Non-pigmented ciliary epithelial cell (primary cell): ENCODE measurements around the gene YIF1B.
"Not testable (repeated sequence)": the region's sequence is repeated elsewhere in the genome, so short reads cannot be mapped to it uniquely, and the experiment has no call there.

Source experiments
- DNase-seq: peaks from one replicate; pipeline ENCODE4 v3.0.0-alpha.2; 2010; ENCODE audit warnings: low read depth

Gene YIF1B

DNA sequence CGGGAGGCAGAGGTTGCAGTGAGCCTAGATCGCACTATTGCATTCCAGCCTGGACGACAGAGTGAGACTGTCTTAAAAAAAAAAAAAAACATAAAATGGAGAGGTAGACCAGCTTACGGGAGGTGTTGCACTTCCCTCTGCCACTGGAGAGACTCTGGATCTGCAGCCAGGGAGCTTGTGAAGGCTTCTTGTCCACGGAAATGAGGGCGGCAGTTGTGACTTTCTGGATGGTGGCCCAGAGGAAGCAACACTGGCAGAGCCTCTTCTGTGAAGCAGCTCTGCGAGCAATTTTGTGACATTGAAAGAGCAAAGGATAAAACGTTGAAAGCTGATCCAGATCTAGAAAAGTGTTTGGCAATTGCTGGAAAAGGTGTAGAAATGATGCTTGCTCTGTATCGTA, 41.0 kb downstream of the YIF1B start:
- DNase-seq, result no peak

DNA sequence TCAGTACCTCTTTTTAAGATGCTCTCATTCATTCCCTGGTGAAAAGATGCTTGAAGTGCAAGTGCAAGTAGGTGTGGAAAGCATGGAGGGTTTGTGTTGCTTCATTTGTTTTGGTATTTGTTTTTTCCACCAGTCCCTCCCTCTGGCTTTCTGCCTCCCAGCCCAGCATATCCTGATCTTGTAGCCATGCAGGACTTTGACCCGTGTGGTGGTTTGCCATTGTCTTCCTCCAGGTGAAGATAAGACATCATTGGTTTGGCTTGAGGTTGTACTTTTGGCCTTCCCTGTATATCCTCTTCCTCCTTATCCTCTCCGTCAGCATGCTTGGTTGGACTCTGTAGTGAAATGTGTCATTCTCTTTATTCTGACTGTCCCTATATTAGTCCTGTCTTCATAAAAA, 42.2 kb downstream of the YIF1B start:
- no peak for DNase-seq

DNA sequence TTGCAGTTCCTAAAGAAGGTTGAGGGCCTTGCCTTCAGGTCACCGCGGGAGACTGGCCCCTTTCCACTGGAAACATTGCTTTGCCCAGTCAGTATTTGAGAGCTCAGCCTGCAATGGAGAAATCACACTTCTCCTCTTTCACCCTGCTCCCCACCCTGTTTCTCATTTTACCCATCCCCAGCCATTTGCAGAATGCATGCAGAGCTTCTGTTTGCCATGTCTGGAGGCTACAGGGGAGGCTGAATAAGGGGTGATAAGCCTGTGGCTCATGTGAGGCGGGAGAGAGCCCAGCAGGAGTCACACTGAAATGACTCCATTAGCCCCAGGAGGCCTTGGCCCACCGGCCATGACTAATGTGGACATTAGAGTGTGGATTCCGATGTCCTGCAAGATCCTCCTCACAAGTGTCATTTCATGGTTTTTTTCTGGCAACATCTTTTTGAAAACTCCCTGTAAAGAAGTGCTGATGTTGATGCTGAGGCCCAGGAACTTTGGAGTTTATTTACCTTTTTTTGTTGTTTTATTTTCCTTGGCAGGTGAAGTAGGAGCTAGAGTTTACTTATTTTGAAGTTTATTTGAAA, 45.1 kb downstream of the YIF1B start:
- no peak for DNase-seq

DNA sequence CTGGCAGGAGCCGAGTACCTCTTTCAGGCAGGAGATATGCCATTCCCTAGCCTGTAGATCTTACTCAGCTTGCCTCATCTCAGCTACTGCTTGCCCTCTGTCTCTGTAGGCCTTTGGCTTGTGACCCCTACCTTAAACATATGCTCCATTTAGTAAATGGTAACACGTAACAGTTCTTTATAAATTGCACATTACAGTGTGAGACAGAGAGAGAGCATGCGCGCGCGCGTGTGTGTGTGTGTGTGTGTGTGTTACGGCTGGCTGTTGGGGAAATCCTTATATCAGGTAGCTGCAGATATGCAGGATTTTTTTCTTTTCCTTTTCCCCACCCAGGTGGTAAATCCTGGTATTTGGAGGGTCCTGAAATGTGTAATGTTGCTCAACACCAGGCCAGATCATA, 47.2 kb downstream of the YIF1B start:
- DNase-seq, result no peak

- DNase-seq, result no peak
These were observed 47.8 kb downstream of the YIF1B start for GRCh38 chr19:38267761-38268483.

DNA sequence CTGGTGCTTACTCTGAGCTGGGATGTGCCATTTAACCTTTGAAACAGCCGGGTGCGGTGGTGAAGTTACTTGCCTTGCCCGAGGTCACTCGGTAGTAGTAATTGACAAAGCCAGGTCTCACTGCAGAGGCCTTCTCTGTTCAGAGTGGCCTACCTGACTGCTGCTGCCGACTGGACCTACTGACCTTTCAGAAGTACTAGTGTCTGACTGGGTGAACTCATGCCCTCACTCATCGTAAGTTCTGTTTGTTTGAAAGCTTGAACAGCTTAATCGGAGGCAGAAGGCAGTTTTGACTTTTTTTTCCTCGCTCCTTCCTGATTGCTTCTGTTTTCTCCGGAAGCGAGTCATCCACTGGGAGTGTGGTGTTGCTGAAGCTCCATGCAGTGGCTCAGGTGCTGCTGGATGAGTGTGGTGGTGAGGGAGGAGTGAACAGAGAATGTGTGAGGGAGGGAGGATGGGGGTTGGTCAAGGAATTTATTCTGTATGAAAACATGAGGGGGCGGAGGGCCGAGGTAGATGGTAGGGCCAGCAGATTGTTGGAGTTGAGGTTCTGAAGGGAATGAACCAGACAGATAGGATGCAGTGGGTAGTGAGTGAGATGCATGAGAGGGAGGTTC, 48.7 kb downstream of the YIF1B start:
- peak; percentile 27 for DNase-seq

GRCh38 chr19:38265921-38266429, 49.8 kb downstream of the YIF1B start:
- no peak for DNase-seq

GRCh38 chr19:38265213-38265861, 50.4 kb downstream of the YIF1B start:
- DNase-seq, result no peak

GRCh38 chr19:38264486-38265212, 51.1 kb downstream of the YIF1B start, which contains the start of gene SPINT2:
TSS of gene SPINT2 (plus strand) at chr19:38264573. CDS start at chr19:38264893, 320 bp downstream.
- no peak for DNase-seq

GRCh38 chr19:38263689-38264485, 51.9 kb downstream of the YIF1B start:
- DNase-seq, result no peak

GRCh38 chr19:38262585-38263268, 53.0 kb downstream of the YIF1B start:
- DNase-seq, result no peak

GRCh38 chr19:38261942-38262341, 53.8 kb downstream of the YIF1B start:
- DNase-seq, result not testable (repeated sequence)

DNA sequence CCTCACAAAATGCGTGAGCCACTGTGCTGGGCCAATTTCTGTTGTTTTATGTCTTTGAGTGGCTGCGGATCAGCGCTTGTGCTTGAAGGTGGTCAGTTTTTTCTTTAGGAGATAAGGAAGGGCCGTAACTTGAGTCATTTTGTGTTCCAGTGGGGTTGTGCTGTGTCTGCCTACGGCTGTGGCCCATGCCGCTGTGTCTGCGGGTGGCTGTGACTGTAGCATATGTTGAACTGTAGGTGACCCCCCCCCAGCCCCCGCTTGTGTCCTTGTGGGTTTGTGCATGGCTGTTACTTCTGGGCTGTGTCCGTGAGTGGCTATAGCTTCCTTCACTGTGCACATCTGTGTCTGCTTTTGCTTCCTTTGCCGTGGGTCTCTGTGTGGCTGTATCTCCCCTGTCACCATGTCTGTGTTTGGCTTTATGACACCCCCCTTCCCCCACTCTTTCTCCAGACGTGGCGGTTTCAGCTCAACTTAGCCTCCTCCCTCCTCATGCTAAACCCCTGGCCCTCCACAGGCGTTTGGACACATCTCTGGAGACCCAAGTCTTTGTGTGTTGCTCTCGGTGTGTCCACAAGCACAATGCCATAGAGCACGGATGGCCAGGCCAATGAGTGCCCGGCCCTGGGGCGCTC, 60.2 kb downstream of the YIF1B start:
- DNase-seq, result no peak

DNA sequence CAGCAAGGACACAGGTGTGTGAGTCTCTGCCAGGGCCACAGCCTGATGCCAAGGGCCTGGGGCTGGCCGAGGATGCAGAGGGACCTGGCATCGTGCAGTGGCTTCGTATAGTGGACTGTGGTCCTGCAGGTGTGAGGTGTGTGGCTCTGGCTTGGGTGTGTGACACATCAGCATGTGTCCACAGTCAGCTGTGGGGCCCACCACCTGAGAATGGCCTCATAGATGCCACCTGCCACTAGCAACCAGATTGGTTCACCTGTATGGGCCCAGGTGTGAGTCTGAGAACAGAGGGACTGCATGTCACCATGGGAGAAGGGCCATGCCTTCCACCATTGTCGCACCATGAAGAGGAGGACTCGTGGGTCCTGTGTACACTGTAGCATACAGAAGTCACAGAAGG, 62.0 kb downstream of the YIF1B start:
- DNase-seq, result no peak
